DOHH2 (cell line): ENCODE results near the gene PMVK.
A peak's percentile ranks its signal among the peaks of the same experiment; 100 is the strongest.

ENCODE experiments used
- H3F3A ChIP-seq: fragments of 200-600 bp; sonication (generic), shearing (Covaris generic); 2 replicates; pipeline ENCODE4 v1.6.0; 2016; ENCODE audit warnings: antibody characterized with exemption, mild to moderate bottlenecking; ENCODE audit not compliant: control insufficient read depth, insufficient read depth
- H3K27ac ChIP-seq: fragments of 200-600 bp; sonication (generic); 2 replicates; pipeline ENCODE4 v1.5.1; 2014; ENCODE audit warnings: low read depth, mild to moderate bottlenecking, low read length, moderate library complexity
- H3K27me3 ChIP-seq: fragments of 200-600 bp; sonication (generic); 2 replicates; pipeline ENCODE4 v1.6.1; 2014; ENCODE audit warnings: mild to moderate bottlenecking, low read length, mixed read lengths; ENCODE audit not compliant: control insufficient read depth
- H3K36me3 ChIP-seq: fragments of 200-600 bp; sonication (generic); 2 replicates; pipeline ENCODE4 v1.6.1; 2014; ENCODE audit warnings: mild to moderate bottlenecking, low read length, moderate library complexity, mixed read lengths; ENCODE audit not compliant: control insufficient read depth
- H3K4me1 ChIP-seq: fragments of 200-600 bp; sonication (generic); 2 replicates; pipeline ENCODE4 v1.6.1; 2014; ENCODE audit warnings: mild to moderate bottlenecking, low read length, mixed read lengths; ENCODE audit not compliant: control insufficient read depth
- H3K4me2 ChIP-seq: fragments of 200-600 bp; sonication (generic); 2 replicates; pipeline ENCODE4 v1.6.0; 2014; ENCODE audit warnings: mild to moderate bottlenecking, low read length, moderate library complexity
- H3K4me3 ChIP-seq: fragments of 200-600 bp; sonication (generic); 2 replicates; pipeline ENCODE4 v1.5.1; 2014; ENCODE audit warnings: mild to moderate bottlenecking, low read length, mixed read lengths
- H3K79me2 ChIP-seq: fragments of 200-600 bp; sonication (generic); 2 replicates; pipeline ENCODE4 v1.6.1; 2014; ENCODE audit warnings: mild to moderate bottlenecking, low read length, mixed read lengths; ENCODE audit not compliant: control insufficient read depth
- H3K9me2 ChIP-seq: fragments of 200-600 bp; sonication (generic); replicated peaks from 2 replicates; pipeline ENCODE4 v1.6.1; 2014; ENCODE audit warnings: mild to moderate bottlenecking, low read length, mixed read lengths; ENCODE audit not compliant: control insufficient read depth
- H3K9me3 ChIP-seq: fragments of 200-600 bp; sonication (generic); 2 replicates; pipeline ENCODE4 v1.6.1; 2014; ENCODE audit warnings: antibody characterized with exemption, low read length, mixed read lengths; ENCODE audit not compliant: control insufficient read depth, insufficient read depth
- H4K20me1 ChIP-seq: fragments of 200-600 bp; sonication (generic); 2 replicates; pipeline ENCODE4 v1.6.0; 2014; ENCODE audit warnings: low read depth, mild to moderate bottlenecking, antibody characterized with exemption, low read length, moderate library complexity; ENCODE audit not compliant: control insufficient read depth, insufficient read depth
- EZH2phosphoT487 ChIP-seq: fragments of 200-600 bp; sonication (generic); IDR thresholded peaks from 2 replicates; pipeline ENCODE4 v1.6.1; 2017; ENCODE audit warnings: borderline replicate concordance, mild to moderate bottlenecking, antibody characterized with exemption, low read length, moderate library complexity, mixed read lengths
- TF ChIP-seq, protein P1 (sequence below): fragments of 200-600 bp; sonication (generic); IDR thresholded peaks from one replicate; pipeline ENCODE4 v1.5.1; 2014; ENCODE audit warnings: antibody characterized with exemption, mild to moderate bottlenecking, low read depth, low read length; ENCODE audit not compliant: poor library complexity, severe bottlenecking

The PMVK gene

DNA sequence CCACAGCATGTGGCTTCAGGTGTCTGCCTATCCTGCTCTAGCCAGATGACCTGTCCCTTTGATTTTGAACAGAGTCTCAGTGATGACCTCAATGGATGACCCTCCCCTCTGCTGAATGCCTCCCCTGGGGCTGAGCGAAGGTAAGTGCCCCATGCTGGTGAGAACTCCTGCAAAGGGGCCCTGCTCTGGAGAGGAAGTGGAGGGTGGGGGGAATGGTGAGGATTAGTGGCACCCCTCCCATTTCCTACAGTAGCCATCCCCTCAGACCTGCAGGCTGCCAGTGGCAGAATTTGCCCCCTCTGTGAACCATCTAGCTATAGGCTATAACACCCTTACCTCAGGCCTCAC lies 3.7 kb upstream of the PMVK start:
- peak overlapping the region; percentile 83 for H3K4me3 ChIP-seq

DNA sequence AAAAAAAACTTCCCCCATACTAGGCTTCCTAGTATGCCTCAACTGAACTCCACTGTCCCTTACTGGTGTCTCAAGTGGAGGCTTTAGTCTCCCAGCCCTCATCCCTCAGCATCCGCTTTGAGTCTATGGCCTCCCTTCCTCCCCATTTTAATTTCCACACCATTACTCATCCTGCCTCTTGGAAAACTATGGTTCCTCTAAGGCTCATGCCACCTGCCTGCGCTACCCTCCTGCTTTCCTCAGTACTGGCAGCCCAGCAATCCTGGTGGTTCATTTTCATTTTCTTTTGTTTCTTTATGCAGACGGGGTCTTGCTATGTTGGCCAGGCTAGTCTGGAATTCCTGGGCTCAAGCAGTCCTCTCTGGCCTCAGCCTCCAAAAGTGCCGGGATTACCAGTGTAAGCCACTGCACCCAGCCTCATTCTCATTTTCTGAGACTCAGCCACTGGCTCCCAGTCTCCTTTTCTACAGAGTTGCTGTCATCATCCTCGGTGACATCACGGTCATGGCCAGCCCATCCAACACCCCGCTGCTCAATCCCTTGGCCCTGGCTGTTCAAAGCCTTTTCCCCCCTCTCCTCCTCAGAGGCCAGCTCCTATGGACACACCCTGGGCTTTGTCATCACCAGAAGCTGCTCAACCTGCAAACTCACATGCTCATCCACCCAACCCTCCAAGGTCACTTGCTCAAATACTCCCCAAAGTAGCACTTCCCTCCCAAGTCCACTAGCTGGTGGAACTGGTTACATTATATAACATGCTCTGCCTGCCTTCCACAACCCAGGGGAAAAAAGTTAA lies 2.3 kb upstream of the PMVK start:
- H3K9me3 ChIP-seq: no peaks in the 10 kb centered on the region
- peaks cover 31% of the 10 kb centered on the region for H3F3A ChIP-seq
- H3K9me2 ChIP-seq: no peaks in the 10 kb centered on the region
- TF ChIP-seq, protein P1, sequence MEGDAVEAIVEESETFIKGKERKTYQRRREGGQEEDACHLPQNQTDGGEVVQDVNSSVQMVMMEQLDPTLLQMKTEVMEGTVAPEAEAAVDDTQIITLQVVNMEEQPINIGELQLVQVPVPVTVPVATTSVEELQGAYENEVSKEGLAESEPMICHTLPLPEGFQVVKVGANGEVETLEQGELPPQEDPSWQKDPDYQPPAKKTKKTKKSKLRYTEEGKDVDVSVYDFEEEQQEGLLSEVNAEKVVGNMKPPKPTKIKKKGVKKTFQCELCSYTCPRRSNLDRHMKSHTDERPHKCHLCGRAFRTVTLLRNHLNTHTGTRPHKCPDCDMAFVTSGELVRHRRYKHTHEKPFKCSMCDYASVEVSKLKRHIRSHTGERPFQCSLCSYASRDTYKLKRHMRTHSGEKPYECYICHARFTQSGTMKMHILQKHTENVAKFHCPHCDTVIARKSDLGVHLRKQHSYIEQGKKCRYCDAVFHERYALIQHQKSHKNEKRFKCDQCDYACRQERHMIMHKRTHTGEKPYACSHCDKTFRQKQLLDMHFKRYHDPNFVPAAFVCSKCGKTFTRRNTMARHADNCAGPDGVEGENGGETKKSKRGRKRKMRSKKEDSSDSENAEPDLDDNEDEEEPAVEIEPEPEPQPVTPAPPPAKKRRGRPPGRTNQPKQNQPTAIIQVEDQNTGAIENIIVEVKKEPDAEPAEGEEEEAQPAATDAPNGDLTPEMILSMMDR: no peak
- no peak for TF ChIP-seq EZH2phosphoT487
- peaks cover 80% of the 10 kb centered on the region for H3K79me2 ChIP-seq
- peak overlapping the region; percentile 89 for H3K4me3 ChIP-seq
- peak overlapping the region; percentile 86 for H3K4me2 ChIP-seq
- peaks cover 14% of the 10 kb centered on the region for H3K36me3 ChIP-seq
- peak overlapping the region; percentile 97 for H3K27ac ChIP-seq
- H3K4me1 ChIP-seq: peaks cover 79% of the 10 kb centered on the region
- H3K27me3 ChIP-seq: no peaks in the 10 kb centered on the region
- no peaks in the 10 kb centered on the region for H4K20me1 ChIP-seq

More for the DNA sequence above, 3.7 kb upstream of the PMVK start:
- no peak for TF ChIP-seq EZH2phosphoT487
- TF ChIP-seq, protein P1: no peak
- Histone ChIP-seq H3K9me2 (no peaks in the 10 kb centered on the region), H3K4me1 (peaks cover 90% of the 10 kb centered on the region), H3K27me3 (no peaks in the 10 kb centered on the region), H3K36me3 (peaks cover 23% of the 10 kb centered on the region), H4K20me1 (no peaks in the 10 kb centered on the region), H3K4me2 (peak overlapping the region; percentile 86), H3K27ac (peak overlapping the region; percentile 94), H3F3A (peaks cover 37% of the 10 kb centered on the region), H3K9me3 (no peaks in the 10 kb centered on the region), H3K79me2 (peaks cover 68% of the 10 kb centered on the region)

DNA sequence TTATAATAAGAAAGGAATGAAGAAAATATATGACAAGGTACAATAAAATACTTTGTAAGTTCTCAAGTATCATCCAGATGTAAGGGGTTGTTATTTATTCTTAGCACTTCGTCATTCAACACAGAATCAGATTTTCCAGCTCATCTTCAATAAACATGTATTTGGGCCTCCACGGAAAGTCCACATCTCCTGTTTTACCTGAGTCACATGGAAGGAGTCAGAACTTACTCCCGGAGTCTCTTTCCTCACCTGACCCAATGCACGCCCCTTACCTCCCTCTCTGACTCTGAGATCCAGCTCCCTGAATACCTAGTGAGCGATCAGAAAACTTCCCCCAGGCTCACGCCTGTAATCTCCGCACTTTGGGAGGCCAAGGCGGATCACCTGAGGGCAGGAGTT lies 1.5 kb upstream of the PMVK start:
- TF ChIP-seq, protein P1: no peak
- no peak for TF ChIP-seq EZH2phosphoT487
- Histone ChIP-seq H4K20me1 (no peaks in the 10 kb centered on the region), H3K27me3 (no peaks in the 10 kb centered on the region), H3K27ac (peak overlapping the region; percentile 97), H3K79me2 (peaks cover 74% of the 10 kb centered on the region), H3F3A (peaks cover 25% of the 10 kb centered on the region), H3K4me2 (peak overlapping the region; percentile 86), H3K36me3 (peaks cover 12% of the 10 kb centered on the region), H3K9me2 (no peaks in the 10 kb centered on the region), H3K4me3 (peak overlapping the region; percentile 89), H3K9me3 (no peaks in the 10 kb centered on the region), H3K4me1 (peaks cover 71% of the 10 kb centered on the region)
